Natural killer cell (primary cell): Measurements from ENCODE around the gene TAB2. TPM values are rescaled to one million over a fixed set of nuclear protein-coding genes. Genes with fewer than 3 reads are reported as not detected.

ENCODE experiments used
- ATAC-seq, 3 donors: fragments of 150-1000 bp in 2 of 3; fragments of 200-7000 bp in 1 of 3; cut with Tn5 transposase; 1 replicate in 1 of 3; 2 replicates in 2 of 3; pipeline ENCODE4 v1.10.0; 2021; ENCODE audit warnings: mild to moderate bottlenecking in 2 of 3, moderate library complexity in 2 of 3
- DNase-seq, 2 donors: peaks; one replicate each; pipeline versions ENCODE4 v3.0.0 to v3.0.0-alpha.2; 2013 to 2021; ENCODE audit warnings: mixed read lengths in 1 of 2
- H3K27ac ChIP-seq: one replicate; pipeline ENCODE4 v1.5.1; 2013; ENCODE audit warnings: mild to moderate bottlenecking, low read length
- H3K27me3 ChIP-seq: one replicate; pipeline ENCODE4 v1.6.1; 2013; ENCODE audit warnings: low read length; ENCODE audit not compliant: control insufficient read depth, insufficient read depth
- H3K36me3 ChIP-seq: one replicate; pipeline ENCODE4 v1.6.1; 2013; ENCODE audit warnings: low read length; ENCODE audit not compliant: control insufficient read depth, insufficient read depth
- H3K4me1 ChIP-seq: one replicate; pipeline ENCODE4 v1.6.1; 2013; ENCODE audit warnings: low read length; ENCODE audit not compliant: control insufficient read depth, insufficient read depth
- H3K4me3 ChIP-seq: one replicate; pipeline ENCODE4 v1.5.1; 2013; ENCODE audit warnings: low read length
- H3K9me3 ChIP-seq: one replicate; pipeline ENCODE4 v1.6.1; 2013; ENCODE audit warnings: low read length; ENCODE audit not compliant: control insufficient read depth, insufficient read depth
- H3K27ac Mint-ChIP-seq, 2 donors: one replicate each; pipeline ENCODE4 v1.8.0; 2022; ENCODE audit warnings: mild to moderate bottlenecking in 2 of 2, mixed read lengths in 2 of 2, moderate library complexity in 1 of 2
- H3K27me3 Mint-ChIP-seq, 2 donors: one replicate each; pipeline ENCODE4 v1.8.0; 2022; ENCODE audit warnings: low read depth in 2 of 2, mixed read lengths in 2 of 2
- H3K36me3 Mint-ChIP-seq: one replicate; pipeline ENCODE4 v1.8.0; 2022; ENCODE audit warnings: mixed read lengths
- H3K4me1 Mint-ChIP-seq, 2 donors: one replicate each; pipeline ENCODE4 v1.8.0; 2022; ENCODE audit warnings: mixed read lengths in 2 of 2
- H3K4me3 Mint-ChIP-seq: one replicate; pipeline ENCODE4 v1.8.0; 2022; ENCODE audit warnings: mild to moderate bottlenecking, moderate library complexity, mixed read lengths
- H3K9me3 Mint-ChIP-seq, 2 donors: one replicate each; pipeline ENCODE4 v1.8.0; 2022; ENCODE audit warnings: mixed read lengths in 2 of 2
- CTCF ChIP-seq: fragments of 200-600 bp; IDR thresholded peaks from one replicate; pipeline ENCODE4 v1.8.0; 2022; ENCODE audit warnings: antibody characterized with exemption
- WGBS: methylation state at CpG from one replicate; pipeline ENCODE4 v1.1.7; 2013; ENCODE audit warnings: missing lambda C conversion rate; ENCODE audit not compliant: insufficient coverage; 5-methylcytosine and 5-hydroxymethylcytosine counted together
- intact Hi-C: fragments of 100-400 bp; cut with micrococcal nuclease; formaldehyde crosslinking; loops from one replicate; pipeline ENCODE4 v1.14.2; 2022
- total RNA-seq, 4 donors: library from RNA; stranded (reverse); fragments of 120-200 nt in 1 of 4; gene quantifications; one replicate each; pipeline versions ENCODE4 v1.2.3 to v1.2.4, GENCODE V29; 2013 to 2022

TAB2 gene
- total RNA-seq, 3 donors from 2014 or later (not counting 1 experiment from before 2014, with no cell fraction given), result 65.7 to 74.9 (median 68.9) TPM

- ATAC-seq, result peak in 1 of 3 donors; percentile 32
Observed at GRCh38 chr6:149368065-149368464, 50.6 kb downstream of the TAB2 start.

GRCh38 chr6:149371154-149371553, 53.6 kb downstream of the TAB2 start:
- no peak overlapping the region for H3K4me3 ChIP-seq
- DNase-seq, result no peak
- Mint-ChIP-seq H3K27me3 (no peaks in the 10 kb centered on the region), H3K36me3 (no peaks in the 10 kb centered on the region), H3K9me3 (no peaks in the 10 kb centered on the region), H3K4me3 (no peak overlapping the region), H3K27ac (no peak overlapping the region), H3K4me1 (peaks cover 28 to 30% of the 10 kb centered on the region in 2 donors)
- TF ChIP-seq CTCF, result no peak
- intact Hi-C loops, result no loop called here
- no peak overlapping the region for H3K27ac ChIP-seq
- no peaks in the 10 kb centered on the region for H3K27me3 ChIP-seq
- H3K36me3 ChIP-seq, result peaks cover 9% of the 10 kb centered on the region
- no peaks in the 10 kb centered on the region for H3K4me1 ChIP-seq
- H3K9me3 ChIP-seq, result no peaks in the 10 kb centered on the region
- no peak for ATAC-seq

More at GRCh38 chr6:149368065-149368464, 50.6 kb downstream of the TAB2 start:
- Histone ChIP-seq H3K27ac (no peak overlapping the region), H3K27me3 (no peaks in the 10 kb centered on the region), H3K9me3 (no peaks in the 10 kb centered on the region), H3K4me1 (no peaks in the 10 kb centered on the region), H3K36me3 (peaks cover 6% of the 10 kb centered on the region), H3K4me3 (no peak overlapping the region)
- Mint-ChIP-seq H3K4me3 (no peak overlapping the region), H3K36me3 (no peaks in the 10 kb centered on the region), H3K9me3 (no peaks in the 10 kb centered on the region), H3K4me1 (peaks cover 24 to 27% of the 10 kb centered on the region in 2 donors), H3K27ac (no peak overlapping the region), H3K27me3 (no peaks in the 10 kb centered on the region)
- no peak for DNase-seq
- no peak for TF ChIP-seq CTCF
- intact Hi-C loops, result loop anchor here (5.0 kb wide), 1 partner anchor 51 kb away; the partner anchor contains the start of gene TAB2
- WGBS, result 90% methylated on average over 1 of the region's 1 CpG

- H3K36me3 ChIP-seq, result peaks cover 9% of the 10 kb centered on the region
- WGBS, result no CpG with 5 or more reads among the region's 2 CpGs
- H3K4me3 ChIP-seq, result no peak overlapping the region
- H3K27me3 Mint-ChIP-seq, result no peaks in the 10 kb centered on the region
- no peaks in the 10 kb centered on the region for H3K36me3 Mint-ChIP-seq
- no peak overlapping the region for H3K4me3 Mint-ChIP-seq
- no peaks in the 10 kb centered on the region for H3K4me1 ChIP-seq
- intact Hi-C loops, result no loop called here
- peaks cover 30 to 34% of the 10 kb centered on the region in 2 donors for H3K4me1 Mint-ChIP-seq
- no peaks in the 10 kb centered on the region for H3K27me3 ChIP-seq
- H3K27ac Mint-ChIP-seq, result no peak overlapping the region
- DNase-seq (no peak), ATAC-seq (no peak)
- H3K9me3 ChIP-seq, result no peaks in the 10 kb centered on the region
- no peaks in the 10 kb centered on the region for H3K9me3 Mint-ChIP-seq
- TF ChIP-seq CTCF, result peak; percentile 1
- no peak overlapping the region for H3K27ac ChIP-seq
Observed at GRCh38 chr6:149372062-149372461, 54.5 kb downstream of the TAB2 start.

GRCh38 chr6:149373511-149373910, 56.0 kb downstream of the TAB2 start:
- no peaks in the 10 kb centered on the region for H3K9me3 ChIP-seq
- no peaks in the 10 kb centered on the region for H3K9me3 Mint-ChIP-seq
- peaks cover 32 to 34% of the 10 kb centered on the region in 2 donors for H3K4me1 Mint-ChIP-seq
- no peaks in the 10 kb centered on the region for H3K27me3 Mint-ChIP-seq
- peaks cover 3% of the 10 kb centered on the region for H3K36me3 Mint-ChIP-seq
- H3K27ac Mint-ChIP-seq, result peak overlapping the region; percentile 5 to 41
- no peak for TF ChIP-seq CTCF
- no peak overlapping the region for H3K4me3 Mint-ChIP-seq
- WGBS, result no CpG with 5 or more reads among the region's 2 CpGs
- H3K27ac ChIP-seq, result no peak overlapping the region
- H3K27me3 ChIP-seq, result no peaks in the 10 kb centered on the region
- DNase-seq (no peak), ATAC-seq (no peak)
- no peaks in the 10 kb centered on the region for H3K4me1 ChIP-seq
- intact Hi-C loops, result no loop called here
- peaks cover 18% of the 10 kb centered on the region for H3K36me3 ChIP-seq
- no peak overlapping the region for H3K4me3 ChIP-seq
